IMR-90 (cell line): Measurements from ENCODE around the gene UACA. TPM values are rescaled to one million over a fixed set of nuclear protein-coding genes. Genes with fewer than 3 reads are reported as not detected.
A peak's percentile ranks its signal among the peaks of the same experiment; 100 is the strongest.

Experiments used
- ATAC-seq: fragments of 200-7000 bp; cut with Tn5 transposase; 2 replicates; pipeline ENCODE4 v1.9.1; 2020; ENCODE audit warnings: low read depth, mild to moderate bottlenecking, moderate library complexity
- BruUV-seq: library from RNA; stranded (reverse); fragments of 400-500 nt; replicated peaks from 2 replicates; lab custom pipeline; 2021; lab: Mats Ljungman, UMichigan
- CTCF ChIA-PET: fragments of 300-600 bp; formaldehyde crosslinking; extraction: SDS; loops from one replicate; lab custom pipeline; 2021; ENCODE audit warnings: antibody characterized with exemption; lab: Yijun Ruan, JAX
- POLR2A ChIA-PET: fragments of 300-600 bp; sonication (Branson Sonifier 250); formaldehyde crosslinking; loops from one replicate; lab custom pipeline; 2022; ENCODE audit warnings: antibody characterized with exemption; ENCODE audit not compliant: unreplicated experiment; lab: Charles Lee
- DNase-seq: peaks from one replicate; pipeline ENCODE4 v3.0.0; 2013
- H2AFZ ChIP-seq: replicated peaks from 2 replicates; pipeline ENCODE3; 2013; ENCODE audit warnings: low read length, mild to moderate bottlenecking; ENCODE audit not compliant: poor library complexity
- H2AK5ac ChIP-seq: 2 replicates; pipeline ENCODE4 v1.6.1; 2013; ENCODE audit warnings: low read depth, low read length, inconsistent platforms
- H2AK9ac ChIP-seq: replicated peaks from 2 replicates; pipeline ENCODE3; 2013; ENCODE audit warnings: mild to moderate bottlenecking, low read depth, low read length, moderate library complexity; ENCODE audit not compliant: poor library complexity
- H2BK120ac ChIP-seq: 2 replicates; pipeline ENCODE4 v1.6.1; 2013; ENCODE audit warnings: low read depth, low read length, inconsistent platforms
- H2BK15ac ChIP-seq: 3 replicates; pipeline ENCODE4 v1.6.1; 2013; ENCODE audit warnings: low read depth, low read length, inconsistent platforms
- H2BK20ac ChIP-seq: 2 replicates; pipeline ENCODE4 v1.6.1; 2013; ENCODE audit warnings: low read depth, mild to moderate bottlenecking, inconsistent platforms, low read length, moderate library complexity
- H2BK5ac ChIP-seq: 2 replicates; pipeline ENCODE4 v1.6.1; 2013; ENCODE audit warnings: mild to moderate bottlenecking, low read depth, low read length, inconsistent platforms; ENCODE audit not compliant: poor library complexity, severe bottlenecking
- H3K14ac ChIP-seq: replicated peaks from 2 replicates; pipeline ENCODE4 v1.6.1; 2013; ENCODE audit warnings: low read depth, low read length, inconsistent platforms
- H3K18ac ChIP-seq: 2 replicates; pipeline ENCODE4 v1.6.1; 2013; ENCODE audit warnings: low read depth, low read length, control low read depth
- H3K23ac ChIP-seq: 2 replicates; pipeline ENCODE4 v1.6.1; 2013; ENCODE audit warnings: low read depth, low read length, inconsistent platforms
- H3K27ac ChIP-seq: 2 replicates; pipeline ENCODE4 v1.5.1; 2013; ENCODE audit warnings: mild to moderate bottlenecking, control low read depth, low read length; ENCODE audit not compliant: insufficient read depth
- H3K27me3 ChIP-seq: 2 replicates; pipeline ENCODE4 v1.6.1; 2013; ENCODE audit warnings: low read length; ENCODE audit not compliant: control insufficient read depth, insufficient read depth
- H3K36me3 ChIP-seq: 2 replicates; pipeline ENCODE4 v1.6.1; 2013; ENCODE audit warnings: low read length, mixed read lengths; ENCODE audit not compliant: control insufficient read depth, insufficient read depth
- H3K4ac ChIP-seq: 2 replicates; pipeline ENCODE4 v1.6.1; 2013; ENCODE audit warnings: low read depth, low read length, inconsistent platforms
- H3K4me1 ChIP-seq: 2 replicates; pipeline ENCODE4 v1.6.1; 2013; ENCODE audit warnings: low read length, mixed read lengths; ENCODE audit not compliant: control insufficient read depth, insufficient read depth
- H3K4me2 ChIP-seq: 2 replicates; pipeline ENCODE4 v1.6.1; 2013; ENCODE audit warnings: low read depth, mild to moderate bottlenecking, control low read depth, low read length, moderate library complexity
- H3K4me3 ChIP-seq: 2 replicates; pipeline ENCODE4 v1.5.1; 2013; ENCODE audit warnings: low read depth, mild to moderate bottlenecking, control low read depth, low read length, moderate library complexity; ENCODE audit not compliant: insufficient read depth
- H3K56ac ChIP-seq: 2 replicates; pipeline ENCODE4 v1.6.1; 2013; ENCODE audit warnings: low read length, inconsistent platforms; ENCODE audit not compliant: insufficient read depth; ENCODE audit errors: extremely low read depth
- H3K79me1 ChIP-seq, 2 experiments: 2 replicates each; pipeline ENCODE4 v1.6.1; 2013; ENCODE audit warnings: low read length in 2 of 2, inconsistent platforms in 1 of 2, low read depth in 1 of 2
- H3K9ac ChIP-seq: 2 replicates; pipeline ENCODE4 v1.6.1; 2013; ENCODE audit warnings: low read depth, low read length, control low read depth
- H3K9me1 ChIP-seq: 2 replicates; pipeline ENCODE4 v1.6.1; 2013; ENCODE audit warnings: low read length, inconsistent platforms; ENCODE audit not compliant: insufficient read depth
- H3K9me3 ChIP-seq: 2 replicates; pipeline ENCODE4 v1.6.1; 2013; ENCODE audit warnings: low read length; ENCODE audit not compliant: control insufficient read depth, insufficient read depth
- H4K20me1 ChIP-seq: 2 replicates; pipeline ENCODE4 v1.6.1; 2013; ENCODE audit warnings: low read length, inconsistent platforms; ENCODE audit not compliant: insufficient read depth
- H4K5ac ChIP-seq: 2 replicates; pipeline ENCODE4 v1.6.1; 2013; ENCODE audit warnings: mild to moderate bottlenecking, low read depth, low read length, control low read depth
- H4K8ac ChIP-seq, 2 experiments: 2 replicates each; pipeline ENCODE4 v1.6.1; 2013; ENCODE audit warnings: low read depth in 2 of 2, low read length in 2 of 2, control low read depth in 1 of 2, inconsistent platforms in 1 of 2
- H4K91ac ChIP-seq: 2 replicates; pipeline ENCODE4 v1.6.1; 2013; ENCODE audit warnings: low read depth, low read length, inconsistent platforms; ENCODE audit not compliant: insufficient read depth
- BHLHE40 ChIP-seq: fragments of 150-350 bp; IDR thresholded peaks from 2 replicates; pipeline ENCODE4 v1.6.1; 2016; ENCODE audit warnings: mild to moderate bottlenecking, low read depth, low read length
- CEBPB ChIP-seq: IDR thresholded peaks from 2 replicates; pipeline ENCODE4 v1.6.1; 2012; ENCODE audit warnings: low read depth, low read length, improper control_type of control experiment
- MAFK ChIP-seq: IDR thresholded peaks from 2 replicates; pipeline ENCODE4 v1.6.1; 2012; ENCODE audit warnings: low read depth, low read length, improper control_type of control experiment
- MAZ ChIP-seq: IDR thresholded peaks from 2 replicates; pipeline ENCODE4 v1.6.1; 2012; ENCODE audit warnings: low read depth, mild to moderate bottlenecking, low read length, improper control_type of control experiment, moderate library complexity, borderline replicate concordance
- NFE2L2 ChIP-seq: fragments of 150-350 bp; IDR thresholded peaks from 2 replicates; pipeline ENCODE4 v1.6.1; 2016; ENCODE audit warnings: low read depth, mild to moderate bottlenecking, low read length
- RAD21 ChIP-seq: IDR thresholded peaks from 2 replicates; pipeline ENCODE4 v1.6.1; 2012; ENCODE audit warnings: low read length, improper control_type of control experiment
- WGBS, 2 experiments: methylation state at CpG; one replicate each; pipeline versions ENCODE4 v1.1.5 to v1.1.7; 2013; ENCODE audit warnings: missing lambda C conversion rate in 2 of 2; ENCODE audit not compliant: insufficient read length in 1 of 2; ENCODE audit errors: extremely low coverage in 2 of 2; 5-methylcytosine and 5-hydroxymethylcytosine counted together
- dilution Hi-C: fragments of 300-500 bp; cut with HindIII; formaldehyde crosslinking; loops from one replicate; pipeline ENCODE4 v1.14.3; 2018; ENCODE audit warnings: low sequenced_read_pairs; ENCODE audit not compliant: unreplicated experiment
- in situ Hi-C: fragments of 300-500 bp; cut with MboI; formaldehyde crosslinking; loops from 3 replicates; pipeline ENCODE4 v1.14.3; 2019; ENCODE audit warnings: low sequenced_read_pairs, inconsistent platforms, mixed read lengths
- intact Hi-C: fragments of 100-400 bp; cut with micrococcal nuclease; formaldehyde crosslinking; loops from 2 replicates; pipeline ENCODE4 v1.10.0; 2022
- polyA plus RNA-seq, 3 experiments: library from polyadenylated mRNA; depleted of rRNA; stranded (reverse); fragments of >200 nt; gene quantifications; 2 replicates each; pipeline ENCODE4 v1.2.3, GENCODE V29; 2012; ENCODE audit warnings: low replicate concordance in 1 of 3
- total RNA-seq: library from RNA; depleted of rRNA; stranded (reverse); fragments of >200 nt; gene quantifications from 2 replicates; pipeline ENCODE4 v1.2.3, GENCODE V29; 2012
- TF ChIP-seq, protein P1 (sequence below): fragments of 150-350 bp; IDR thresholded peaks from 2 replicates; pipeline ENCODE4 v1.6.1; 2017; ENCODE audit warnings: mild to moderate bottlenecking, antibody characterized with exemption, low read length, low read depth

The UACA gene
- total and polyA plus RNA-seq, 2 of the 4 experiments (the other 2 are of a cell fraction) = 156 to 507 TPM

- peaks cover 32% of the 10 kb centered on the region for H3K9me1 ChIP-seq
- no peaks in the 10 kb centered on the region for H4K20me1 ChIP-seq
- no TSS peak for BruUV-seq
- H2AFZ ChIP-seq = no peak overlapping the region
- H3K9ac ChIP-seq = no peak overlapping the region
- no peaks in the 10 kb centered on the region for H3K9me3 ChIP-seq
- POLR2A ChIA-PET = interaction anchor here (0.6 to 0.7 kb wide), 2 partner anchors 12 to 17 kb away, joined by 3 to 4 read pairs; no protein-coding TSS in a partner anchor
- H3K4me2 ChIP-seq = no peak overlapping the region
- peaks cover 20% of the 10 kb centered on the region for H3K4me1 ChIP-seq
- no peak overlapping the region for H3K27ac ChIP-seq
- H2BK15ac ChIP-seq = no peak overlapping the region; the same call in 2 of the 3 replicates
- CTCF ChIA-PET = interaction anchor here (0.5 to 0.9 kb wide), 3 partner anchors 58 to 110 kb away, joined by 3 to 4 read pairs (median 3); no protein-coding TSS in a partner anchor
- H2BK5ac ChIP-seq = peak overlapping the region; percentile 44
- H3K18ac ChIP-seq = peak overlapping the region; percentile 40; the same call in 1 of the 2 replicates
- TF ChIP-seq MAZ (no peak), MAFK (no peak), CEBPB (no peak), BHLHE40 (no peak), NFE2L2 (no peak), RAD21 (no peak)
- TF ChIP-seq, protein P1, sequence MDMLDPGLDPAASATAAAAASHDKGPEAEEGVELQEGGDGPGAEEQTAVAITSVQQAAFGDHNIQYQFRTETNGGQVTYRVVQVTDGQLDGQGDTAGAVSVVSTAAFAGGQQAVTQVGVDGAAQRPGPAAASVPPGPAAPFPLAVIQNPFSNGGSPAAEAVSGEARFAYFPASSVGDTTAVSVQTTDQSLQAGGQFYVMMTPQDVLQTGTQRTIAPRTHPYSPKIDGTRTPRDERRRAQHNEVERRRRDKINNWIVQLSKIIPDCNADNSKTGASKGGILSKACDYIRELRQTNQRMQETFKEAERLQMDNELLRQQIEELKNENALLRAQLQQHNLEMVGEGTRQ = no peak
- no peak overlapping the region for H4K5ac ChIP-seq
- H2AK5ac ChIP-seq = peak overlapping the region; percentile 81
- H3K79me1 ChIP-seq = peaks cover 7 to 40% of the 10 kb centered on the region in 2 experiments; a peak in 3 of 4 replicates
- no peak overlapping the region for H3K56ac ChIP-seq
- intact Hi-C loops (no loop called here), in situ Hi-C loops (no loop called here), dilution Hi-C loops (no loop called here)
- peak overlapping the region; percentile 84 for H2BK20ac ChIP-seq
- H4K8ac ChIP-seq = no peak overlapping the region
- H3K4me3 ChIP-seq = no peak overlapping the region
- no peak overlapping the region for H3K23ac ChIP-seq
- H3K4ac ChIP-seq = no peak overlapping the region
- H3K27me3 ChIP-seq = no peaks in the 10 kb centered on the region
- H3K14ac ChIP-seq = 0 out of 2 replicates have a peak overlapping the region, but pooled peaks have one; percentile 50
- no peak for DNase-seq
- H3K36me3 ChIP-seq = no peaks in the 10 kb centered on the region
- no peak overlapping the region; the same call in 1 of the 2 replicates for H2BK120ac ChIP-seq
- peak overlapping the region; percentile 66 for H4K91ac ChIP-seq
- no peak for ATAC-seq
- no peak overlapping the region for H2AK9ac ChIP-seq
- WGBS, 2 experiments = no CpG with 5 or more reads among the region's 3 CpGs
Observed at GRCh38 chr15:70783041-70783440, 19.7 kb upstream of the UACA start.
